Skeletal muscle satellite cell (primary cell): ENCODE data around the gene RCN2. TPM values are rescaled to one million over a fixed set of nuclear protein-coding genes. Genes with fewer than 3 reads are reported as not detected.

Experiments used
- H3K27me3 ChIP-seq: 2 replicates; pipeline ENCODE4 v1.7.0; 2013; ENCODE audit warnings: low read length; ENCODE audit not compliant: control insufficient read depth, insufficient read depth
- H3K36me3 ChIP-seq: 2 replicates; pipeline ENCODE4 v1.7.0; 2013; ENCODE audit warnings: mild to moderate bottlenecking, control low read depth, low read length; ENCODE audit not compliant: insufficient read depth
- H3K4me1 ChIP-seq: 2 replicates; pipeline ENCODE4 v1.7.0; 2013; ENCODE audit warnings: low read length; ENCODE audit not compliant: control insufficient read depth, insufficient read depth
- H3K4me2 ChIP-seq: 2 replicates; pipeline ENCODE4 v1.7.0; 2013; ENCODE audit warnings: mild to moderate bottlenecking, low read length
- H3K4me3 ChIP-seq: 2 replicates; pipeline ENCODE4 v1.7.0; 2013; ENCODE audit warnings: low read length
- H3K9ac ChIP-seq: 2 replicates; pipeline ENCODE4 v1.7.0; 2013; ENCODE audit warnings: mild to moderate bottlenecking, low read depth, low read length, moderate library complexity
- H3K9me3 ChIP-seq: replicated peaks from 2 replicates; pipeline ENCODE4 v1.7.0; 2013; ENCODE audit warnings: mild to moderate bottlenecking, control low read depth, low read length
- small RNA-seq: library from RNA; depleted of rRNA; stranded (forward); fragments of <200 nt; gene quantifications from one replicate; pipeline ENCODE3, GENCODE V24; 2012

The RCN2 gene

GRCh38 chr15:77001351-77001750 is 69.8 kb downstream of the RCN2 start:
- Histone ChIP-seq H3K27me3 (peaks cover 11% of the 10 kb centered on the region), H3K4me3 (no peak overlapping the region), H3K4me1 (peaks cover 10% of the 10 kb centered on the region), H3K9ac (no peak overlapping the region), H3K9me3 (no peaks in the 10 kb centered on the region), H3K4me2 (no peak overlapping the region), H3K36me3 (no peaks in the 10 kb centered on the region)

GRCh38 chr15:77001966-77002365 is 70.4 kb downstream of the RCN2 start:
- H3K4me1 ChIP-seq, result peaks cover 4% of the 10 kb centered on the region
- H3K36me3 ChIP-seq, result no peaks in the 10 kb centered on the region
- peaks cover 17% of the 10 kb centered on the region for H3K27me3 ChIP-seq
- H3K4me3 ChIP-seq, result no peak overlapping the region
- H3K4me2 ChIP-seq, result no peak overlapping the region
- H3K9ac ChIP-seq, result no peak overlapping the region
- no peaks in the 10 kb centered on the region for H3K9me3 ChIP-seq

- H3K4me3 ChIP-seq, result no peak overlapping the region
- H3K27me3 ChIP-seq, result peaks cover 19% of the 10 kb centered on the region
These were observed 70.9 kb downstream of the RCN2 start for GRCh38 chr15:77002436-77002835.

GRCh38 chr15:77002954-77003912 is 71.7 kb downstream of the RCN2 start:
- Histone ChIP-seq H3K9ac (no peak overlapping the region), H3K27me3 (peaks cover 24% of the 10 kb centered on the region), H3K4me3 (no peak overlapping the region), H3K36me3 (no peaks in the 10 kb centered on the region), H3K9me3 (no peaks in the 10 kb centered on the region), H3K4me1 (no peaks in the 10 kb centered on the region), H3K4me2 (no peak overlapping the region)

More at GRCh38 chr15:77002436-77002835, 70.9 kb downstream of the RCN2 start:
- Histone ChIP-seq H3K4me2 (no peak overlapping the region), H3K9ac (no peak overlapping the region), H3K4me1 (peaks cover 2% of the 10 kb centered on the region), H3K9me3 (no peaks in the 10 kb centered on the region), H3K36me3 (no peaks in the 10 kb centered on the region)

Small RNA genes lying within 50 kb of the gene (small RNA-seq; reads per million reads assigned to genes)
- not detected for gene RN7SL278P
